GM18868 (cell line): ENCODE measurements around the gene ERCC6.

ENCODE experiments used
- ATAC-seq: cut with Tn5 transposase; IDR thresholded peaks from one replicate; pipeline ENCODE4 v1.9.1; 2021; ENCODE audit warnings: mild to moderate bottlenecking, moderate library complexity; ENCODE audit not compliant: unreplicated experiment

Gene ERCC6

GRCh38 chr10:49538381-49539319, at the start of gene ERCC6:
TSS of gene ERCC6 (minus strand) at chr10:49539121.
- ATAC-seq, result peak; percentile 80

GRCh38 chr10:49587981-49588380, 49.1 kb upstream of the ERCC6 start:
- ATAC-seq, result no peak

- ATAC-seq, result no peak
Measured at GRCh38 chr10:49585387-49585786, 46.5 kb upstream of the ERCC6 start.

GRCh38 chr10:49579621-49580020, 40.7 kb upstream of the ERCC6 start:
- no peak for ATAC-seq

GRCh38 chr10:49578392-49578791, 39.5 kb upstream of the ERCC6 start:
- no peak for ATAC-seq

- ATAC-seq, result no peak
Measured at GRCh38 chr10:49577182-49577925, 38.4 kb upstream of the ERCC6 start.

GRCh38 chr10:49575489-49576072, 36.7 kb upstream of the ERCC6 start:
- no peak for ATAC-seq

- no peak for ATAC-seq
Measured at GRCh38 chr10:49572594-49573114, 33.7 kb upstream of the ERCC6 start.

- ATAC-seq, result no peak
Measured at GRCh38 chr10:49571388-49571787, 32.5 kb upstream of the ERCC6 start.

- ATAC-seq, result no peak
Measured at GRCh38 chr10:49569031-49569631, 30.2 kb upstream of the ERCC6 start.

- peak; percentile 86 for ATAC-seq
Measured at GRCh38 chr10:49568235-49568634, 29.3 kb upstream of the ERCC6 start.

GRCh38 chr10:49567810-49568209, 28.9 kb upstream of the ERCC6 start:
- ATAC-seq, result no peak

GRCh38 chr10:49564461-49565009, 25.6 kb upstream of the ERCC6 start:
- no peak for ATAC-seq

- ATAC-seq, result no peak
Measured at GRCh38 chr10:49562893-49563292, 24.0 kb upstream of the ERCC6 start.

GRCh38 chr10:49560526-49560925, 21.6 kb upstream of the ERCC6 start:
- ATAC-seq, result no peak

GRCh38 chr10:49559476-49559875, 20.6 kb upstream of the ERCC6 start:
- ATAC-seq, result no peak

- no peak for ATAC-seq
Measured at GRCh38 chr10:49558190-49558589, 19.3 kb upstream of the ERCC6 start.

- ATAC-seq, result no peak
Measured at GRCh38 chr10:49557681-49558080, 18.8 kb upstream of the ERCC6 start.

GRCh38 chr10:49556723-49557122, 17.8 kb upstream of the ERCC6 start:
- no peak for ATAC-seq

- ATAC-seq, result no peak
Measured at GRCh38 chr10:49552277-49552676, 13.4 kb upstream of the ERCC6 start.

GRCh38 chr10:49550563-49550962, 11.6 kb upstream of the ERCC6 start:
- no peak for ATAC-seq
